GM12878 (cell line): ENCODE results near the gene MMD2.

Source experiments
- CREM ChIP-seq: IDR thresholded peaks from 2 replicates; pipeline ENCODE4 v1.6.1; 2014; ENCODE audit warnings: antibody characterized with exemption, low read depth
- KDM1A ChIP-seq: fragments of 200-600 bp; sonication (generic); IDR thresholded peaks from 2 replicates; pipeline ENCODE4 v1.6.1; 2016; ENCODE audit warnings: borderline replicate concordance
- MTA3 ChIP-seq: IDR thresholded peaks from 2 replicates; pipeline ENCODE4 v1.6.1; 2012; ENCODE audit warnings: low read length, inconsistent platforms, borderline replicate concordance
- TF ChIP-seq, protein P1 (sequence below), 3 experiments: IDR thresholded peaks in 2 of 3; conservative IDR thresholded peaks in 1 of 3; 2 replicates each; pipeline ENCODE4 v1.5.1; 2011; ENCODE audit warnings: low read depth in 3 of 3, low read length in 3 of 3, mild to moderate bottlenecking in 3 of 3, control low read depth in 2 of 3, moderate library complexity in 2 of 3, inconsistent platforms in 1 of 3, mixed read lengths in 1 of 3; ENCODE audit not compliant: control insufficient read depth in 2 of 3, insufficient read depth in 1 of 3; ENCODE audit errors: extremely low read depth in 1 of 3

DNA sequence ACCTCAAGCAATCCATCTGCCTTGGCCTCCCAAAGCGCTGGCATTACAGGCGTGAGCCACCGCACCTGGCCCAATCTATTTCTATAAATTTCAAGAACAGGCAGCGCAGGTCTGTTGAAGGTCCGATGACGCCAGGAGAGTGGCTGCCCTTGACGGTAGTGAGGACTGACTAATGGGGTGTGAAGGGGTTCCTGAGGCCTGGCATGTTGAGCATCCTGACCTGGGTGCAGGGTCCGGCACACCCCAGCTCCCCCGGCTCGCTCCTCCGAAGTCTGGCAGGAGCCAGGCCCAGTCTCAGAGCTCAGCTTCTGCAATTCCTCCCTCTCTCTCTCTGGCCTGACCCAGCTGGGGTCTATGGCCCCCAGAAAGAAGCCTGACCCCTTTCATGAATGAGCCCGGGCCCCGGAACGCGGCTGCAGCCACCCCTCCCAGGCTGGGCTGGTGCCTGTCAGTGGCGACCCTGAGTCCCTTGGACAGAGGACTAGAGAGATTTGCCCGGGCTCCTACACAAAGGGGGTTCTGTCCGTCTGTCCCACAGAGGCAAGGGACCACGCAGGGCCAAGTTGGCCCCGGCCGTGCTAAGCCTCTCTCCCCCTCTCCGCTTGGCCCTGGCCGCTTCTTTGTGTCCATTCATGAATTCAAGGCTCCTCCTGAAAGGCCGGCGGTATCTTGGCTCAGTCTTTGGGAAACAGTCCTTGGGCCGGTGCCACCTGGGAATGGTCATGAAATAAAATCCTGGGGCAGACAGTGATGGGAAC is 18.8 kb downstream of the MMD2 start:
- TF ChIP-seq KDM1A (no peak), CREM (no peak), MTA3 (no peak)
- TF ChIP-seq, protein P1, sequence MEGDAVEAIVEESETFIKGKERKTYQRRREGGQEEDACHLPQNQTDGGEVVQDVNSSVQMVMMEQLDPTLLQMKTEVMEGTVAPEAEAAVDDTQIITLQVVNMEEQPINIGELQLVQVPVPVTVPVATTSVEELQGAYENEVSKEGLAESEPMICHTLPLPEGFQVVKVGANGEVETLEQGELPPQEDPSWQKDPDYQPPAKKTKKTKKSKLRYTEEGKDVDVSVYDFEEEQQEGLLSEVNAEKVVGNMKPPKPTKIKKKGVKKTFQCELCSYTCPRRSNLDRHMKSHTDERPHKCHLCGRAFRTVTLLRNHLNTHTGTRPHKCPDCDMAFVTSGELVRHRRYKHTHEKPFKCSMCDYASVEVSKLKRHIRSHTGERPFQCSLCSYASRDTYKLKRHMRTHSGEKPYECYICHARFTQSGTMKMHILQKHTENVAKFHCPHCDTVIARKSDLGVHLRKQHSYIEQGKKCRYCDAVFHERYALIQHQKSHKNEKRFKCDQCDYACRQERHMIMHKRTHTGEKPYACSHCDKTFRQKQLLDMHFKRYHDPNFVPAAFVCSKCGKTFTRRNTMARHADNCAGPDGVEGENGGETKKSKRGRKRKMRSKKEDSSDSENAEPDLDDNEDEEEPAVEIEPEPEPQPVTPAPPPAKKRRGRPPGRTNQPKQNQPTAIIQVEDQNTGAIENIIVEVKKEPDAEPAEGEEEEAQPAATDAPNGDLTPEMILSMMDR (IDR thresholded peaks at IDR 0.05 in 2 of 3, conservative IDR thresholded peaks at IDR 0.05 in 1 of 3; ENCODE audit: control insufficient read depth in 2 of 3, extremely low read depth in 1 of 3, insufficient read depth in 1 of 3, low read depth in 3 of 3, low read length in 3 of 3) = no peak
